H1 (cell line): ENCODE data around the gene CASKIN2.

Source experiments
- BACH1 ChIP-seq: IDR thresholded peaks from 2 replicates; pipeline ENCODE4 v1.6.1; 2012; ENCODE audit warnings: low read length, improper control_type of control experiment
- CTCF ChIP-seq, 3 experiments: IDR thresholded peaks; 1 replicate in 2 of 3; 2 replicates in 1 of 3; pipeline versions ENCODE4 v1.5.1 to v1.6.1; 2011; ENCODE audit warnings: low read length in 3 of 3, mild to moderate bottlenecking in 3 of 3, inconsistent platforms in 2 of 3, low read depth in 1 of 3, moderate library complexity in 1 of 3; ENCODE audit not compliant: insufficient read depth in 1 of 3; ENCODE audit errors: control extremely low read depth in 1 of 3
- EP300 ChIP-seq, 2 experiments: IDR thresholded peaks; 1 replicate in 1 of 2; 2 replicates in 1 of 2; pipeline ENCODE4 v1.6.1; 2011 to 2012; ENCODE audit warnings: low read depth in 2 of 2, low read length in 2 of 2, mild to moderate bottlenecking in 2 of 2, borderline replicate concordance in 1 of 2, inconsistent platforms in 1 of 2, moderate library complexity in 1 of 2
- POLR2A ChIP-seq, 2 experiments: IDR thresholded peaks; 1 replicate in 1 of 2; 2 replicates in 1 of 2; pipeline ENCODE4 v1.6.1; 2011; ENCODE audit warnings: low read depth in 2 of 2, low read length in 2 of 2, mild to moderate bottlenecking in 2 of 2; ENCODE audit errors: control extremely low read depth in 1 of 2

- TF ChIP-seq CTCF (IDR thresholded peaks at IDR 0.05; ENCODE audit: control extremely low read depth in 1 of 3, insufficient read depth in 1 of 3, low read depth in 1 of 3, low read length in 3 of 3) (no peak), BACH1 (no peak), EP300 (IDR thresholded peaks at IDR 0.05; ENCODE audit: borderline replicate concordance in 1 of 2, low read depth in 2 of 2, low read length in 2 of 2) (0 out of 3 replicates have a peak, but pooled peaks of 1 of the 2 experiments have one; percentile 13), POLR2A (IDR thresholded peaks at IDR 0.05; ENCODE audit: control extremely low read depth in 1 of 2, low read depth in 2 of 2, low read length in 2 of 2) (no peak)
These were observed 900 bp upstream of the CASKIN2 start, which contains the start of gene TSEN54 for GRCh38 chr17:75516255-75516618.
